Smooth muscle cell (in vitro differentiated cells): ENCODE data around the gene SAP30BP. TPM values are rescaled to one million over a fixed set of nuclear protein-coding genes. Genes with fewer than 3 reads are reported as not detected.

Experiments used
- DNase-seq: peaks from one replicate; lab custom pipeline; 2025; ENCODE audit not compliant: unreplicated experiment; lab: John Stamatoyannopoulos, UW
- H2AFZ ChIP-seq: fragments of 200-600 bp; sonication (generic); 2 replicates; pipeline ENCODE4 v1.6.0; 2016; ENCODE audit warnings: antibody characterized with exemption, low read depth, mild to moderate bottlenecking
- H3F3A ChIP-seq: fragments of 200-600 bp; sonication (generic); 2 replicates; pipeline ENCODE4 v1.6.0; 2017; ENCODE audit warnings: antibody characterized with exemption, low read depth
- H3K27ac ChIP-seq: fragments of 200-600 bp; sonication (generic); 2 replicates; pipeline ENCODE4 v1.5.1; 2016; ENCODE audit warnings: low read depth, mild to moderate bottlenecking
- H3K27me3 ChIP-seq: fragments of 200-600 bp; sonication (generic); 2 replicates; pipeline ENCODE4 v1.6.1; 2016; ENCODE audit warnings: low read depth, mild to moderate bottlenecking
- H3K36me3 ChIP-seq: fragments of 200-600 bp; sonication (generic); 2 replicates; pipeline ENCODE4 v1.5.1; 2016; ENCODE audit warnings: low read depth
- H3K4me1 ChIP-seq: fragments of 200-600 bp; sonication (generic); 2 replicates; pipeline ENCODE4 v1.5.1; 2016; ENCODE audit warnings: low read depth
- H3K4me2 ChIP-seq: fragments of 200-600 bp; sonication (generic); 2 replicates; pipeline ENCODE4 v1.6.0; 2016; ENCODE audit warnings: mild to moderate bottlenecking
- H3K4me3 ChIP-seq: fragments of 200-600 bp; sonication (generic); 2 replicates; pipeline ENCODE4 v1.5.1; 2016; ENCODE audit warnings: mild to moderate bottlenecking
- H3K79me2 ChIP-seq: fragments of 200-600 bp; sonication (generic); 2 replicates; pipeline ENCODE4 v1.6.0; 2016; ENCODE audit warnings: low read depth, mild to moderate bottlenecking
- H3K9ac ChIP-seq: fragments of 200-600 bp; sonication (generic); 2 replicates; pipeline ENCODE4 v1.6.0; 2016; ENCODE audit warnings: low read depth
- H3K9me3 ChIP-seq: fragments of 200-600 bp; sonication (generic); replicated peaks from 2 replicates; pipeline ENCODE4 v1.5.1; 2016; ENCODE audit warnings: low read depth
- H4K20me1 ChIP-seq: fragments of 200-600 bp; sonication (generic); 2 replicates; pipeline ENCODE4 v1.6.0; 2016; ENCODE audit warnings: low read depth
- CTCF ChIP-seq: fragments of 200-600 bp; sonication (generic); IDR thresholded peaks from 2 replicates; pipeline ENCODE4 v1.5.1; 2017; ENCODE audit warnings: borderline replicate concordance, mild to moderate bottlenecking, antibody characterized with exemption; ENCODE audit not compliant: insufficient read depth, poor library complexity, severe bottlenecking
- WGBS: methylation state at CpG from one replicate; pipeline ENCODE4 v1.1.7; 2016; ENCODE audit warnings: low lambda C conversion rate; 5-methylcytosine and 5-hydroxymethylcytosine counted together
- polyA plus RNA-seq: library from polyadenylated mRNA; unstranded; fragments of >200 nt; fragmentation: Nextera tagmentation; extraction: Ambion mirVana; gene quantifications from 2 replicates; pipeline ENCODE4 v1.2.1, GENCODE V29; 2016
- total RNA-seq: library from RNA; depleted of rRNA; stranded (reverse); fragments of >200 nt; gene quantifications from 2 replicates; pipeline ENCODE4 v1.2.3, GENCODE V29; 2014

The SAP30BP gene
- total and polyA plus RNA-seq, 2 experiments from 2014 or later, result 75.4 to 135 TPM

- peaks cover 5% of the 10 kb centered on the region for H4K20me1 ChIP-seq
- 86% methylated on average over 25 of the region's 27 CpGs for WGBS
- H3K4me2 ChIP-seq, result no peak overlapping the region
- H3K9ac ChIP-seq, result no peak overlapping the region
- H3K27me3 ChIP-seq, result no peaks in the 10 kb centered on the region
- no peaks in the 10 kb centered on the region for H3F3A ChIP-seq
- no peak for TF ChIP-seq CTCF
- no peaks in the 10 kb centered on the region for H3K79me2 ChIP-seq
- no peak overlapping the region for H2AFZ ChIP-seq
- H3K9me3 ChIP-seq, result no peaks in the 10 kb centered on the region
- DNase-seq, result no peak
- H3K4me3 ChIP-seq, result no peak overlapping the region
- no peak overlapping the region for H3K27ac ChIP-seq
- H3K4me1 ChIP-seq, result peaks cover 5% of the 10 kb centered on the region
- H3K36me3 ChIP-seq, result no peaks in the 10 kb centered on the region
These were observed 87.5 kb downstream of the SAP30BP start for GRCh38 chr17:75754378-75755204.

GRCh38 chr17:75755205-75755901 lies 88.2 kb downstream of the SAP30BP start:
- Histone ChIP-seq H3K27ac (no peak overlapping the region), H2AFZ (no peak overlapping the region), H3K36me3 (no peaks in the 10 kb centered on the region), H3K27me3 (no peaks in the 10 kb centered on the region), H3K4me2 (no peak overlapping the region), H3K9ac (no peak overlapping the region), H4K20me1 (peaks cover 5% of the 10 kb centered on the region), H3K4me3 (no peak overlapping the region), H3F3A (no peaks in the 10 kb centered on the region), H3K9me3 (no peaks in the 10 kb centered on the region), H3K4me1 (peaks cover 5% of the 10 kb centered on the region), H3K79me2 (no peaks in the 10 kb centered on the region)
- TF ChIP-seq CTCF, result no peak
- DNase-seq, result no peak
- 90% methylated on average over 17 of the region's 20 CpGs for WGBS

- peaks cover 5% of the 10 kb centered on the region for H3K4me1 ChIP-seq
- H2AFZ ChIP-seq, result no peak overlapping the region
- peaks cover 5% of the 10 kb centered on the region for H4K20me1 ChIP-seq
- H3K4me2 ChIP-seq, result no peak overlapping the region
- H3K36me3 ChIP-seq, result no peaks in the 10 kb centered on the region
- no peak for DNase-seq
- TF ChIP-seq CTCF, result no peak
- no peaks in the 10 kb centered on the region for H3F3A ChIP-seq
- H3K9ac ChIP-seq, result no peak overlapping the region
- WGBS, result 86% methylated on average over 2 of the region's 2 CpGs
- no peaks in the 10 kb centered on the region for H3K27me3 ChIP-seq
- H3K9me3 ChIP-seq, result no peaks in the 10 kb centered on the region
- no peak overlapping the region for H3K27ac ChIP-seq
- no peaks in the 10 kb centered on the region for H3K79me2 ChIP-seq
- H3K4me3 ChIP-seq, result no peak overlapping the region
These were observed 88.9 kb downstream of the SAP30BP start for GRCh38 chr17:75755990-75756389.
